ENCODE results near the gene ECI2. TPM values are rescaled to one million over a fixed set of nuclear protein-coding genes. Genes with fewer than 3 reads are reported as not detected.
A peak's percentile ranks its signal among the peaks of the same experiment; 100 is the strongest.

ECI2 gene
- total and polyA plus RNA-seq, 2 experiments from 2014 or later, result 102 to 114 TPM

DNA sequence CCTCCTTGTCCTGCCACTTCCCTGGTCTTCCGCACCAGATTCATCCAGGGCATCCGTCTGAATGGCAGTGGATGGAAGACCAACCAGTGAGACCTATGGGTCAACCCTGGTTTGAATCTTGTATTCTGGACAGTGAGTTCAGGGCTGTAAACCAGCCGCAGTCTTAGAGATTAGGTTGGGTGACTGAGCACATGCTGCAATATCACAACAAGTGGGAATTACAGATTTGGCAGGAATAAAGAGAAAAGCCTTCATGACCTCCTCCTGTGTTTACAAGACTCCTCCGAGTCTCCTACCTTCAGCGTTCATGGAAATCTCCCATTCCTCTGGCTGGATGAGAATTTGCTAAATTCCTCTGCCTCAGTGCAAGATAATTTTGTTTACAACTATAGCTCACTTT lies 9.9 kb downstream of the ECI2 start:
- no peaks in the 10 kb centered on the region for H3K9me2 ChIP-seq (replicated peaks; ENCODE audit: insufficient read depth)
- no peak overlapping the region for H2AFZ ChIP-seq
- TF ChIP-seq, protein P1, sequence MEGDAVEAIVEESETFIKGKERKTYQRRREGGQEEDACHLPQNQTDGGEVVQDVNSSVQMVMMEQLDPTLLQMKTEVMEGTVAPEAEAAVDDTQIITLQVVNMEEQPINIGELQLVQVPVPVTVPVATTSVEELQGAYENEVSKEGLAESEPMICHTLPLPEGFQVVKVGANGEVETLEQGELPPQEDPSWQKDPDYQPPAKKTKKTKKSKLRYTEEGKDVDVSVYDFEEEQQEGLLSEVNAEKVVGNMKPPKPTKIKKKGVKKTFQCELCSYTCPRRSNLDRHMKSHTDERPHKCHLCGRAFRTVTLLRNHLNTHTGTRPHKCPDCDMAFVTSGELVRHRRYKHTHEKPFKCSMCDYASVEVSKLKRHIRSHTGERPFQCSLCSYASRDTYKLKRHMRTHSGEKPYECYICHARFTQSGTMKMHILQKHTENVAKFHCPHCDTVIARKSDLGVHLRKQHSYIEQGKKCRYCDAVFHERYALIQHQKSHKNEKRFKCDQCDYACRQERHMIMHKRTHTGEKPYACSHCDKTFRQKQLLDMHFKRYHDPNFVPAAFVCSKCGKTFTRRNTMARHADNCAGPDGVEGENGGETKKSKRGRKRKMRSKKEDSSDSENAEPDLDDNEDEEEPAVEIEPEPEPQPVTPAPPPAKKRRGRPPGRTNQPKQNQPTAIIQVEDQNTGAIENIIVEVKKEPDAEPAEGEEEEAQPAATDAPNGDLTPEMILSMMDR (IDR thresholded peaks at IDR 0.05; ENCODE audit: poor library complexity), result no peak
- TF ChIP-seq EZH2 (IDR thresholded peaks at IDR 0.05; ENCODE audit: borderline replicate concordance) (no peak), EZH2phosphoT487 (IDR thresholded peaks at IDR 0.05; ENCODE audit: low read depth, severe bottlenecking, unreplicated experiment) (no peak)
- H3K36me3 ChIP-seq (replicated peaks; ENCODE audit: insufficient read depth, low read depth), result no peaks in the 10 kb centered on the region
- no peak overlapping the region for H3K4me3 ChIP-seq
- no peak for DNase-seq (ENCODE audit: low spot score)
- H3K4me1 ChIP-seq (ENCODE audit: insufficient read depth), result peaks cover 15% of the 10 kb centered on the region
- 61% methylated on average over 5 of the region's 5 CpGs for WGBS (ENCODE audit: low lambda C conversion rate, missing lambda C conversion rate)
- no peaks in the 10 kb centered on the region for H3K27me3 ChIP-seq
- peaks cover 4% of the 10 kb centered on the region for H3K79me2 ChIP-seq
- H3K27ac ChIP-seq, result peak overlapping the region; percentile 64
- H3K4me2 ChIP-seq, result peak overlapping the region; percentile 41
- H4K20me1 ChIP-seq (ENCODE audit: insufficient read depth, poor library complexity, severe bottlenecking), result no peaks in the 10 kb centered on the region
- no peaks in the 10 kb centered on the region for H3K9me3 ChIP-seq (ENCODE audit: low read depth)

DNA sequence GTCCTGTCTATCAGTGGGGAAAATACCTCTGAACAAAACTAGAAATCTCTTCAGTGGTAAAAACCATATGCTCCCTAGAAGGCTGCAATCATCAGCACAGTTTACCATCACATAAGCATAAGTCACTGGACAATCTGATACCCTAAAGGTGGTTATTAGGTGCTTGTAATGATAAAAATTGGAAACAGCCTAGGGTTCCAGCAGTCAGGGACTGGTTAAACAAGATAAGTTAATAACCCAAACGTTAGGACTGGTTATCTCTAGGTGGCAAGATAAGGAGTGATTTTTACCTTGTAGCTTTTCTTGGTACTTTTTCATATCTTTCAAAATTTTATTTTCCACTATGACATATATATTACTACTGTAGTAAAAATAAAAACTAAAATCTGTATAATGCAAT lies 11.0 kb downstream of the ECI2 start:
- no peaks in the 10 kb centered on the region for H3K79me2 ChIP-seq
- H3K27ac ChIP-seq, result no peak overlapping the region
- no peak overlapping the region for H3K4me3 ChIP-seq
- H3K4me2 ChIP-seq, result no peak overlapping the region
- TF ChIP-seq, protein P1 (IDR thresholded peaks at IDR 0.05; ENCODE audit: poor library complexity), result no peak
- TF ChIP-seq EZH2 (IDR thresholded peaks at IDR 0.05; ENCODE audit: borderline replicate concordance), result no peak
- TF ChIP-seq EZH2phosphoT487 (IDR thresholded peaks at IDR 0.05; ENCODE audit: low read depth, severe bottlenecking, unreplicated experiment), result no peak
- H2AFZ ChIP-seq, result no peak overlapping the region
- H3K9me3 ChIP-seq (ENCODE audit: low read depth), result no peaks in the 10 kb centered on the region
- no peak for DNase-seq (ENCODE audit: low spot score)
- no peaks in the 10 kb centered on the region for H3K27me3 ChIP-seq
- no peaks in the 10 kb centered on the region for H3K36me3 ChIP-seq (replicated peaks; ENCODE audit: insufficient read depth, low read depth)
- no peaks in the 10 kb centered on the region for H3K9me2 ChIP-seq (replicated peaks; ENCODE audit: insufficient read depth)
- WGBS (ENCODE audit: low lambda C conversion rate, missing lambda C conversion rate), result 3% methylated on average over 1 of the region's 1 CpG
- H3K4me1 ChIP-seq (ENCODE audit: insufficient read depth), result peaks cover 15% of the 10 kb centered on the region
- no peaks in the 10 kb centered on the region for H4K20me1 ChIP-seq (ENCODE audit: insufficient read depth, poor library complexity, severe bottlenecking)

DNA sequence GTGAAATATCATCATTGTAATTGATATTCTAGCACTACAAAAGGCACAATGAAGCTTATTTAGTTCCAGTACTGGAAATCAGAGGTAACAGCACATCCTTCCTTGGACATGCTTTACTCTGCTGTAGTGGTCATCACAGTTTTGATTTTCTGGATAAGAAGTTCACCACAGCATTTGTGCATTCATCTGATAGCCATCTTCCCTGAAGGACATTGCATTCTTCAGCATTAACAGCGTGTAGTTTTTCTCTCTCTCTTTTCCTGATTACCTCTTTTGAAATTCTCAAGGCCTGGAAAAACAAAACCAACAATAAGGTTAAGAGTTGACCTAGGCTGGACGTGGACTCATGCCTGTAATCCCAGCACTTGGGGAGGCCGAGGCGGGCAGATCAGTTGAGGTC lies 19.6 kb downstream of the ECI2 start:
- H3K9me3 ChIP-seq (ENCODE audit: low read depth), result no peaks in the 10 kb centered on the region
- no peaks in the 10 kb centered on the region for H3K36me3 ChIP-seq (replicated peaks; ENCODE audit: insufficient read depth, low read depth)
- H3K27ac ChIP-seq, result no peak overlapping the region
- H3K4me1 ChIP-seq (ENCODE audit: insufficient read depth), result no peaks in the 10 kb centered on the region
- H3K79me2 ChIP-seq, result no peaks in the 10 kb centered on the region
- no peaks in the 10 kb centered on the region for H3K9me2 ChIP-seq (replicated peaks; ENCODE audit: insufficient read depth)
- WGBS (ENCODE audit: low lambda C conversion rate, missing lambda C conversion rate), result 87% methylated on average over 4 of the region's 4 CpGs
- TF ChIP-seq, protein P1 (IDR thresholded peaks at IDR 0.05; ENCODE audit: poor library complexity), result no peak
- TF ChIP-seq EZH2phosphoT487 (IDR thresholded peaks at IDR 0.05; ENCODE audit: low read depth, severe bottlenecking, unreplicated experiment), result no peak
- TF ChIP-seq EZH2 (IDR thresholded peaks at IDR 0.05; ENCODE audit: borderline replicate concordance), result no peak
- H2AFZ ChIP-seq, result no peak overlapping the region
- no peaks in the 10 kb centered on the region for H3K27me3 ChIP-seq
- H3K4me3 ChIP-seq, result no peak overlapping the region
- H3K4me2 ChIP-seq, result no peak overlapping the region
- DNase-seq (ENCODE audit: low spot score), result no peak
- no peaks in the 10 kb centered on the region for H4K20me1 ChIP-seq (ENCODE audit: insufficient read depth, poor library complexity, severe bottlenecking)

DNA sequence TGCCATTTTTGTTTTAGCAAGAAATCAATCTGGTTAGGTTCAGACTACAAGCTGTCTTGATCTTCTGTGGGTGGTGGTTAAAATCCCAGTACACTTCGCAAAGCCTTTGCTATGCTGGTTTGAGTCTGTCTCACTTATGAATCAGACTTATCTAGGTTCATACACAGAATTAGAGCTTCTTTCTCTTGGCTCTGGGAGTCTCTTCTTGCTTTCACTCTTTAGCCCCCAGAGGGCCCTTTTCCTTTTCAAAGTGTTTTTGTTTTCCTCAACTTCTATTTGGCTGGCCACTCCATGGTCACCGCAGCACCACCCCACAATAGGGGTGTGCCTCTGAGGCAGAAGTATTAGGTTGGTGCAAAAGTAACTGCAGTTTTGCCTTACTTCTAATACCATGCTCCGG lies 21.3 kb downstream of the ECI2 start:
- no peak overlapping the region for H3K27ac ChIP-seq
- no peak overlapping the region for H3K4me3 ChIP-seq
- peaks cover 12% of the 10 kb centered on the region for H3K4me1 ChIP-seq (ENCODE audit: insufficient read depth)
- no peak overlapping the region for H3K4me2 ChIP-seq
- no peaks in the 10 kb centered on the region for H3K9me2 ChIP-seq (replicated peaks; ENCODE audit: insufficient read depth)
- H2AFZ ChIP-seq, result no peak overlapping the region
- H4K20me1 ChIP-seq (ENCODE audit: insufficient read depth, poor library complexity, severe bottlenecking), result no peaks in the 10 kb centered on the region
- H3K36me3 ChIP-seq (replicated peaks; ENCODE audit: insufficient read depth, low read depth), result no peaks in the 10 kb centered on the region
- H3K79me2 ChIP-seq, result no peaks in the 10 kb centered on the region
- 86% methylated on average over 3 of the region's 3 CpGs for WGBS (ENCODE audit: low lambda C conversion rate, missing lambda C conversion rate)
- DNase-seq (ENCODE audit: low spot score), result no peak
- H3K27me3 ChIP-seq, result no peaks in the 10 kb centered on the region
- TF ChIP-seq EZH2 (IDR thresholded peaks at IDR 0.05; ENCODE audit: borderline replicate concordance), result no peak
- TF ChIP-seq, protein P1 (IDR thresholded peaks at IDR 0.05; ENCODE audit: poor library complexity), result no peak
- TF ChIP-seq EZH2phosphoT487 (IDR thresholded peaks at IDR 0.05; ENCODE audit: low read depth, severe bottlenecking, unreplicated experiment), result no peak
- H3K9me3 ChIP-seq (ENCODE audit: low read depth), result no peaks in the 10 kb centered on the region

Data from hepatocyte (in vitro differentiated cells).